Stimulated activated CD8-positive, alpha-beta memory T cell treated with anti-CD3 and anti-CD28 coated beads, Interleukin-15, amount 100 ng/mL, for 1 hour (primary cell): Measurements from ENCODE around the gene ASIP.

Source experiments
- DNase-seq: peaks from one replicate; pipeline ENCODE4 v3.0.0-alpha.2; 2020; ENCODE audit warnings: low read depth

Gene ASIP

GRCh38 chr20:34311118-34312023, 70.1 kb downstream of the ASIP start:
- DNase-seq = no peak

- no peak for DNase-seq
Measured at GRCh38 chr20:34312024-34312460, 70.8 kb downstream of the ASIP start.

- DNase-seq = peak; percentile 76
Measured at GRCh38 chr20:34312544-34313217, 71.5 kb downstream of the ASIP start.

GRCh38 chr20:34315236-34315635, 74.0 kb downstream of the ASIP start:
- DNase-seq = no peak

GRCh38 chr20:34316196-34316814, 75.1 kb downstream of the ASIP start:
- DNase-seq = no peak
